NK-92 treated with Interleukin-12 subunit alpha and Interleukin-12 subunit beta, amount 100 ng/mL, for 24 hours (cell line): ENCODE measurements around the gene SORT1.
"Not testable (repeated sequence)": the region's sequence is repeated elsewhere in the genome, so short reads cannot be mapped to it uniquely, and the experiment has no call there.

Experiments
- DNase-seq: peaks from one replicate; lab custom pipeline; 2025; lab: John Stamatoyannopoulos, UW

SORT1 gene

DNA sequence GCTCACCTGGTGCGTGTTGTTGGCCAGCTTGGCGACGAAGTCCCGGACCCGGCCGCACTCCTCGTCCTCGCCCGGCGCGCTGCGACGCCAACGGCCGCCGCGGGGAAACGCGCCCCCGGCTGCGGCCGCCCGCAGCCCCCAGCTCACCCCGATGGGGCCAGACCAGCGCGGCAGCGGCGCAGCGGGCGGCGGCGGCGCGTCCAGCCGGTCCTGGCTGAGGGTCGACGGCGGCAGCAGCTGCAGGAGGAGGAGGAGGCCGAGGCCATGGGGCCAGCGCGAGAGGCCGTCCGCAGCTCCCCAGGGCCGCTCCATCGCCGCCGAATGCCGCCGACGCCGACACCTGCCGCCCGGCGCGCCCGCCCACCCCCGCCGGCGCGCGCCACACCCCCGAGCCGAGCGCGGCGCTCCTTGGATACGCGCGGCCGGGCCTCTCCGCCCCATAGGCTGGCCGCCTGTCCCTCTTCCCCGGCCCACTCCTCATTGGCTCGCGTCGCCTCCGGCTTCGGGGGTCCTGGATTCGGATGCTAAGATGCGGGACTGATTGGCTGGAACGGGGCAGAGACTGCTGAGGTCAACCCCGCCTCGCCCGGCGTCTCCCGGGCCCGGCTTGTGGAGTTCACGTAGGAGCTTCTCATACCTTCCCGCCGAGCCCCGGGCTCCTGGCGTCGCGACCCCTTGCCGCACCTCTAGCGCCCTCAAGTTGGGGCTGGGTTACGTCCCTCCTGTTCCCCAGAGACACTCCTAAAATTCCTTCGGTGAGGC lies at the start of gene SORT1:
SORT1 (minus strand) TSS at position 338 of the 762 bp plus-strand sequence; CDS start at position 312, 26 bp downstream.
- DNase-seq = peak; percentile 88

DNA sequence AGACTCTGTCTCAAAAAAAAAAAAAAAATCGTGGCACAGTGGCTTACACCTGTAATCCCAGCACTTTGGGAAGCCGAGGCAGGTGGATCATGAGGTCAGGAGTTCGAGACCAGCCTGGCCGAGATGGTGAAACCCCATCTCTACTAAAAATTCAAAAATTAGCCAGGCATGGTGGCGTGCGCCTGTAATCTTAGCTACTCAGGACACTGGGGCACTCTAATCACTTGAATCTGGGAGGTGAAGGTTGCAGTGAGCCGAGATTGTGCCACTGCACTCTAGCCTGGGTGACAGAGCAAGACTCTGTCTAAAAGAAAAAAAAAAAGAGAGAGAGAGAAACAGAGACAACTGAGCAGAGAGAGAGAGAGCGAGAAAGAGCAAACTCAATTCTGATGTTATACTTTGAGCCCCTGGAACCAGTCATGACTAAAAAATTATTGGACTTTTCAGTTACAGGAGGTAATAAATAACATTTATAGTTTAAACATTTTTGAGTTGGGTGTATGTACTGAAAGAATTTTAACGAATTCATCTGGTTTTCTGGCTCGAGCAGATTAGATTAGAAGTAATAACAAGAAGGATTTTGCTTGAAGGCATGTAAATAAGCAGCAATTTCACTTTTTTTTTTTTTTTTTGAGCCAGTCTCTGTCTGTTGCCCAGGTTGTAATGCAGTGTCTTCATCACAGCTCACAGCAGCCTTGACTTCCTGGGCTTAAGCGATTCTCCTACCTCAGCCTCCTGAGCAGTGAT lies 48.4 kb upstream of the SORT1 start:
- DNase-seq = not testable (repeated sequence)

DNA sequence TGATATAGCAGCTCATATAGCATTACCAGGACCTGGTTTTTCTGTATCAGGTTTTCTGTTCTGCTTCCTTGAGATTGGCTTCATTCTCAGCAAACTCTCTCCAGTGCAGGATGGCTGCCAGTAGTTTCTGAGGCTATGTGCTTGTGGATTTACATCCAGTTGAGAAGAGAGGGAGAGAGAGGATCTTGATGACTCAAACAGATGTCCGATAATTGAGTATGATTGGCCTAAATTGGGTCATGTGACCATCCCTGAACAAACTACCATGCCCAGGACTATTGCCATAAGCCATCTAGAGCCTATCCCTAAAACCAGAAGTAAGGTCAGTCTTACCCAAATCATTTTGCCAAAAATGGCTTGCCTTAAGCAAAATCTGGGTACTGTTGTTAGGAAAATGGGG lies 46.6 kb upstream of the SORT1 start:
- DNase-seq = no peak

DNA sequence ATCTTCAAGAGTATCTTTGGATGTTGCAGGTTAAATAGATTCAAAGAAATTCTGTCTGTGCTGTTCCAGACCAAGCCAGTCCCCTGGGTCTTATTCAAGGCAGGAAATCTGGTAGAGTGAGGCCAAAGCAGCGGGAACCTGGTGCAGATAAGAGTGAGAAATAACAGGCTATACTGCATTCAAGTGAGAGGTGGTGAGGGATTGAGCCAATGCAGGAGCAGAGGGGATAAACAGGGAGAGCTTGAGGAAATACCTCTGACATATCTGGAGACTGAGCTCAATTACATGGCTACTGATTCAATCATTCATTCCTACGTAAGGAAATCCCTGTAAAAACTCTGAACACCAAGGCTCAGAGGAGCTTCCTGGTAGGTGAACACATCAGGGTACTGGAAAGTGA lies 45.8 kb upstream of the SORT1 start:
- DNase-seq = no peak

DNA sequence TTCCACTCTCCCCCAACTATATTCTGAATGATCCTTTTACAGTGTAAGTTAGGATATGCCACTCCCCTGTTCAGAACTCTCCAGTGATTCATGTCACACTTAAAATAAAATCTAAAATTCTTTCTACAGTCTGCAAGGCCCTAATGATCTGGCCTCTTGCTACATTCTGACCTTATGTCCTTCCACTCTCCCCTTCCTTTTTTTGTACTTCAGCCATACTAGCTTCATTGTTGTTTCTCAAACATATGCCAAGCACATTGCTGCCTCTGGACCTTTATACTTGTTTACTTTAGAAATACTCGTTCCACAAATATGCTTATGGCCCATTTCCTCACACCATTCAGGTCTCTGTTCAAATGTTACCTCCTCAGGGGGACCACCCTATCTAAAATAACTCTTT lies 43.4 kb upstream of the SORT1 start:
- no peak for DNase-seq

DNA sequence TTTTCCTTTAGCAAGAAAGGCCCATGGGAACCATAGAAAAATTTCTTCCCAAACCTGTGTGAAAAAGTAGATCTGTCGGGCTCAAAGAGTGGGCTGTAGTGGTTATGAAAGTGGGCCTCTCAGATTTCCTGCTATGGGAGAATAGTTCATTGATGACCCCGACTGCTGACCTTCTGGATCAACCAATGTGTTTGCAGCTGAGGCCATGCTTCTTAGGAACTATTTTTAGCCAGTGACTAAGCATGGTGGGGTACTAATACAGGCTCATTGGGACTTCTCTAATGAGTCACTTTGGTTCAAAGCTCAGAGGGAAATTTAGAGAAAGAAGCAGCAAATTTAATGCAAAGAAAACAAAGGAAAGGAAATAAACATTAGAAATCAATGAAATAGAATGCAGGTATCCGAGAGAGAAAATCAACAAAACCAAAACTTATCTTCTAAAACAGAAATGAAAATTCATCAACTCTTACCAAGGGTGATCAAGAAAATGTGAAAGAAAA lies 41.1 kb upstream of the SORT1 start:
- no peak for DNase-seq

DNA sequence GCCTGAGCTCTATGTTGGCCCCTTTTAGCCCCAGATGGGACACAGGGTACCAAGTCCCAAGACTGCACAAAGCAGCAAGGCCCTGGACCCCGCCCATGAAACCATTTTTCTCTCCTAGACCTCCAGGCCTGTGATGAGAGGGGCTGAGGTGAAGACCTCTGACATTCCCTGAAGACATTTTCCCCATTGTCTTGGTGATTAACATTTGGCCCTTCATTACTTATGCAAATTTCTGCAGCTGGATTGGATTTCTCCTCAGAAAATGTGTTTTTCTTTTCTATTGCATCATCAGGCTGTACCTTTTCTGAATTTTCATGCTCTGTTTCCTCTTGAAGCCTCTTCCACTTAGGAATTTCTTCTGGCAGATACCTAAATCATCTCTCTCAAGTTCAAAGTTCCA lies 36.8 kb upstream of the SORT1 start:
- DNase-seq = no peak

DNA sequence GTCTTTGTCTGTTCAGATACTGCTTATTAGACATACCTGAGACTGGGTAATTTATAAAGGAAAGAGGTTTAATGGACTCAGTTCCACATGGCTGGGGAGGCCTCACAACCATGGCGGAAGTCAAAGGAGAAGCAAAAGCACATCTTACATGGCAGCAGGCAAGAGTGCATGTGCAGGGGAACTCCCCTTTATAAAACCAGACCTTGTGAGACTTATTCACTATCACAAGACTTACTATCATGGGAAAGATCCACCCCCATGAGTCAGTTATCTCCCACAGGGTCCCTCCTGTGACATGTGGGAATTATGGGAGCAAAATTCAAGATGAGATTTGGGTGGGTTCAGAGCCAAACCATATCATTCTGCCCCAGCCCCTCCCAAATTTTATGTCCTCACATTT lies 35.6 kb upstream of the SORT1 start:
- DNase-seq = no peak

DNA sequence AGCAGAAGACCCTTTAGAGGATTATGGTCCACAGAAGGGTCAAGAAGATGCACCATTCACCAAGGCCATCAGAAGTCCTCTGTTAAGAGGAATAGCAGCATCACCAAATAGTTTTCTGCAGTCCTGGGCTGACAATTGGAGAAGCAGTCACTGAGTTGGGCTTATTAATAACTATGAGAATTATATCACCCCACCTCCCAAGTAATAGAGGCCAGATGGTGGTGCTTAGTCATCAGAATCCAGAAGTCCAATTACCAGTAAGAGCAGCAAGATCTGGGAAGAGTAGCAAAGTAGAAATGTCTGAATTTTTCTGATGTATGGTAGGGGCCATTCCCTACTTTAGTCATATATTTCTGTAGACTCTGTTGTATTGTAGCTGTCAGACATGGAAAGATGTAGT lies 34.6 kb upstream of the SORT1 start:
- no peak for DNase-seq

DNA sequence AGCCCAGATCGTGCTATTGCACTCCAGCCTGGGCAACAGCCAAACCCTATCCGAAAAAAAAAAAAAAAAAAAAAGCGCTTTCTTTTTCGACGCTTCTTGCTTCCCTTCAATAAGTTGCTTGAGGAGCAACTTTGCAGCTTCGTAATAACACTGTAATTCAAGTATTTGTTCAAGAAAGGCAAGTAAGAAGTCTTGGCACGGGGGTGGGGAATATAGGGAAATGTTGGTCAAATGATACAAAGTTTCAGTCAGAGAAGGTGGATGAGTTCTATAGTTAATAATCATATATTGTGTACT lies 29.4 kb upstream of the SORT1 start:
- no peak for DNase-seq

DNA sequence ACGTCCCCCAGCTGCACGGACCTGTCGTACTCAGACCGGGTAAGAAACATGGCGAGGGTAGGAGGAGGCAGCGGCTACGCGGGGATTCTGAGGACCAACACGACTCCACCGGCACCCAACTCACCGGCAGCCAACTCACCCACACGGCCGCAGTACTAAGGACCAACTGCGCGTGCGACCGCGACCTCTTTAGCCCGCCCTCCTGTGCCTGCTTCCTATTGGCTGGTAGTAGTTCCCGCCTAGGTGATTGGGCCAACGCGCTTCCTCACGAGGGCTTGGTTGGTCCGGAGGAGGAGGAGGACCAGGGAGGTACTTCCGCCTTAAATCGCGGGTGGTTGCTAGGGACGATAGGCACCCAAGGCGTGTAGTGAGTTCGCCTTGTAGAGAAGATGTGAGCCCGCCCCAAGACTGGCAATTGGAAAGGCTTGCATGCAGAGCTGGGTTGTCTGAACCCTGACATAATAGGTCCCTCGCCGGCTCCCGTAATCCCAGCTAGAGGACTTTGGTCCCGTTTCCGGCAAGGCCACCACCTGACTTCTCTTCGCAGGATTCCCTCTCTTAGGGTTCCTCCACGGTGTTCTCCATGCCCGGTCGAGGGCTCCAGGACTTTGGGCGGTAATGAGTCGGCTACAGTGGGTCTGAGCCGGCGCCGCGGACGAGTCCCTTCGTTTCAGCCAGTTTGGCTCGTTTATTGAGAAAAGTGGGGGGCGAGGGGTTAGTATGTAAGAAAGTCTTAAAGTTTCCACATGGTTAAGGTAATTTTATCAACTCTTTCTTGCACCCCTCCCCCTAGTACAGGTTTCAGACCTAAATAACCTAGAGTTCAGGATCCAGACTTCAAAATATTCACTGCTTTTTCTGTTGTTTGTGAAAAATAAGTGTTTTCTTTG lies 28.8 kb upstream of the SORT1 start, which contains the start of gene PSMA5:
PSMA5 (minus strand) TSS at position 168 of the 890 bp plus-strand sequence; CDS start at position 50, 118 bp downstream.
- peak; percentile 95 for DNase-seq

DNA sequence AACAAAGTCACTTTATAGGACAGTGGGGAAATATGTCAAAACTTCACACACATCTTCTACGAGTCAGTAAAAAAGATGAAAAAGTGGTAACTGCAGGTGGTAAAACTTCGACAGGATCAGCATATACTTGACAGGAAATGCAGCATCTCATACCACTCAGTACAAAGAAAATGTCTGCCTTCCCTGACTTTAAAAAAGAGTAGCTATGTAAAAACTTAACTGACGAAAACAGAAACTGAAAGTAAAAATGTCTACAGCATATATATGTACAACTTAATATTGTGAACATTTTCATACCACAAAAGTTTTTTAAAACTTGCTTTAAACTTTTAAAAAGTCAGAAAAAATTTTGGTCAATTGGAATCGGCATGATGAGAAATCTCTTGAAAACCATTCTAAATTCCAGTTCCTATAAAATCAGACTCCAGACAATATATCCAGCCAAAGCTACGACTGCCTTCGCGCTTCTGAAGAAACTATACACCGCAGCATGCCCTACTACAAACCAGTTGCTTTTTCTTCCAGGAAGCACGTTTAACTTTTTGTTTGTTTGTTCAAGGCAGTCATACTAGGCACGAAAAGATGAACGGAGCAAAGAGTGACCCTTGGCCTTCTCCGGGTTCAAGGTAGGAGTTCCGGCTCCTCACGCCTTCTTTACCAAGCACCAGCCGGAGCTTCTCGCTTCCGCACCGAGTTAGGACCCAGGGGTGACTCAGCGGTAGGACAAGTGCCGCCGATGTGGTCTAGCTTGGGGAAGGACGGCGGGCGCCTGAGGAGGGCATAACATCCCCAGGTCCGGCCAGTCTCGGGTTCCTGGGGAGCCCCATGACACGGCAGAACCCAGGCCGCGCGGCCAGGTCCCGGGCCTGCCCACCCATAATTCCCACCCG lies 27.9 kb upstream of the SORT1 start:
- DNase-seq = peak; percentile 86

DNA sequence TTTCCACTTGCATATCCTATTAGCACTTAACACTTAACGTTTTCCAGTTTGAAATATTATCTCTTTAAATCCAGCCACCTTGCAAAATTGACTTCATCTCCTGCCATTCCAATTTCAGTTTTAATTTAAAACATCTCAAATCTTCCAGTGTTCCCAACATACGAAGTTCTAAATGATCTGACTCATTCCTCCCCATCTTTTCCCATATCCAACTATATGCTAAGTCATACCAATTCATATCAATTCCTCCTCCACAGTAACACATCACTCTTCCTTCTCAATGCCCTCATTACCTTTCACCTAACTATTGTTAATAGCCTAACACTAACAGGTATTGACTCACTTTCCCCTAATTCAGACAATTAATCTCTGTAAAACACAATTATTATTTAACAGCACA lies 25.8 kb upstream of the SORT1 start:
- DNase-seq = no peak

DNA sequence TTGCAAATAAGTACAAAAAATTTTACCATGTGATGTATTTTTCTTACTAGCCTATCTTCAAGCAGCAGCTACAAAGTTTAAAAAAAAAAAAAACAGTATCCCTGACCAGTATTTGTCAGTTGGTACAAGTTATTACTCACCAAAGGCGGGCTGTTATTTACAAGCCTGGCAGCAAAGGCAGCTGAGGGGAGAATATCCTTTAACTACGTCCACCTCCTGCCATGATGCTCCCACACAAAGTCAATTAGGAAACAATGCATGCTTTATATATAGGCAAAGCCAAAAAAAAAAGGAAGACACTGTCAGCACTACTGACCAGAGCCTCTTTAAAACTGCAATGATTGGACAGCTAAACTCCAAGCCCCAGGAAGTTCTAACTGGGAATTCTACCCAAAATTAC lies 14.8 kb upstream of the SORT1 start:
- no peak for DNase-seq

DNA sequence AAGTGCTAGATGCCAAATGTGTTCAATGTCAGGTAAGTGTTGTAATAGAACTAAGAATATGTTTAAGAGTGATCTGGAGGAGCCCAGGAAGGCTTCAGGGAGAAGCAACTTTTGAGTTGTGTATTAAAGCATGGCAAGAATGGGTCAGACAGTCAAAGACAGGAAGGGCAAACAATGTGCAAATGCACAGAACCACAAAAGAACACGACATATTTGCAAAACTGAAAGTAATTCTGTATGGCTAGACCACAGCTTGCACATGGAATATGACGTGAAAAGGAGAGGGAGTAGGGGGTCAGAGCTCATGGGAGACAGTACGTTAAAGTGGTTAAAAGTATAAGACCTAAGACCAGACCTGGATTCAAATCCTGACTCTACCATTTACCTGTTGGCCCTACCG lies 7.1 kb upstream of the SORT1 start:
- no peak for DNase-seq

DNA sequence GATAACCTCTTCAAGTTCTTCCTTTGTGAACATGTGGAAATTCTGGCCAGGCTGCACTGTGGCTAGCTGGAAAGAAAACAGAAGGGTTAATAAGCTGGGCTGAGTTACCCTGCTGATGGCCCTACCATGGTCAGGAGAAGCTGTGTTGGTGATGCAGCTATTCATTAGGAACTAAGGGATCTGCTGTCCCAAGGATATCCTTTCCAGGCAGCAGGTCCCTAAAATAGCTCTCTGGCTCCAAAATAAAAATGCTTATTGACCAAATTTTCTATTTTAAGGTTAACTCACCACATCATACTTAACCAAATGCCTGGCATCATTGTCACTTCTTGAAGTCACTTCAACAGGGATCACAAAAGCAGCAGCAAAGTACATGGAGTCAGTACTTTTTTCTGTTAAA lies 4.3 kb upstream of the SORT1 start:
- DNase-seq = no peak

DNA sequence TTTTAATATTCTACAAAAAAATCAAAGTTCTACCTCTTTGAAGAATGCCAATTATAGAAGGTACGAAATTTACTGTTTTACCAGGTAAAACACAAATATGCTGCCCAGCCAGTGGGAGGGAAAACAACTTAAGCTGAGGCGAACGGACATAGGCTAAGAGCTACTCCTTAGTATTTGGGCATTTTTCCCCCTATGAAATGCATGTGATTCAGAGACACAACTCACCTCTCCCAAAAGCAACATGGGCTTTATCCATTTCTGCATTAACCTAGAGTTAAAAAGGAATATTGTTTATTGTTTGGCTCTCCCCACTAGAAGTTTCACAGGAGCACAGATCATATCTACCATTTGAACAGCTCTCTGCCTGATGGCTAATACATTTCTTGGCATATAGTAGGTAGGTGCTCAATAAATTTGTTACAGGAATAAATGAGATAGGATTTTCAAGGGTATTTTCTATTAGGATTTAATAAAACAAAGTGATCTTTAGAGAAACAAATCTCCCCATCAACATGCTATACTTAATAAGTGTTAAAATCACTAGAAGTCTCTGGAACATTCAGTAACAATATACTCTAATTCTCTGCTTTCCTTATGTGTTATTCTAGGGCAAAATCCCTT lies 2.4 kb upstream of the SORT1 start:
- no peak for DNase-seq

DNA sequence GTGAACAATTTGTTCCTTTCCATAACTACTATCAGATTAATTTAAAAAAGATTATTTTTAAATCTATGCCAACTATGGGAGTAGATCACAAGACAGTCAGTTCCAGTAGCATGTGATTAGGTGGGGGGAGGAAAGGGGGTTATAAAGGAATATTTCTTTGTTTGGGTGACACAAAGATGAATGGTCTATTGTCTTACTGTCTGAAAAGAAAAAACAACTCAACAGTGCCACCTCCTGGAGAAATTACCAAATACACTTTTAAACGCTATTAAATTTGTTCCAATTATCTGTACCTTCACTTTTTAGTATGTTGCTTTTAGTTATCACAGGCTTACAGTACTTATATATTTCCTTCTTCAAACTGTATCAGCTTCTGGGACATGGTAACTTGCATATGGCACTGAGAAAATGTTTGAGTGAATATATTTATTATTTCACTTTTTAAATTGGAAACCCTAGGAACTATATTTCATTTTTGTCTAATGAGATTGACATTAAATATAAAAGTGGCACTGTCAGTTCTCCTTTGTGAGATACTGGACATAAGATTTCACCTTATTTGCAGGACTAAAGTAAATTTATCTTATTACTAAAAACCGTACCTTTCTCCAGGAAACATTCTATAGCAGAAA lies 1.7 kb upstream of the SORT1 start:
- no peak for DNase-seq

DNA sequence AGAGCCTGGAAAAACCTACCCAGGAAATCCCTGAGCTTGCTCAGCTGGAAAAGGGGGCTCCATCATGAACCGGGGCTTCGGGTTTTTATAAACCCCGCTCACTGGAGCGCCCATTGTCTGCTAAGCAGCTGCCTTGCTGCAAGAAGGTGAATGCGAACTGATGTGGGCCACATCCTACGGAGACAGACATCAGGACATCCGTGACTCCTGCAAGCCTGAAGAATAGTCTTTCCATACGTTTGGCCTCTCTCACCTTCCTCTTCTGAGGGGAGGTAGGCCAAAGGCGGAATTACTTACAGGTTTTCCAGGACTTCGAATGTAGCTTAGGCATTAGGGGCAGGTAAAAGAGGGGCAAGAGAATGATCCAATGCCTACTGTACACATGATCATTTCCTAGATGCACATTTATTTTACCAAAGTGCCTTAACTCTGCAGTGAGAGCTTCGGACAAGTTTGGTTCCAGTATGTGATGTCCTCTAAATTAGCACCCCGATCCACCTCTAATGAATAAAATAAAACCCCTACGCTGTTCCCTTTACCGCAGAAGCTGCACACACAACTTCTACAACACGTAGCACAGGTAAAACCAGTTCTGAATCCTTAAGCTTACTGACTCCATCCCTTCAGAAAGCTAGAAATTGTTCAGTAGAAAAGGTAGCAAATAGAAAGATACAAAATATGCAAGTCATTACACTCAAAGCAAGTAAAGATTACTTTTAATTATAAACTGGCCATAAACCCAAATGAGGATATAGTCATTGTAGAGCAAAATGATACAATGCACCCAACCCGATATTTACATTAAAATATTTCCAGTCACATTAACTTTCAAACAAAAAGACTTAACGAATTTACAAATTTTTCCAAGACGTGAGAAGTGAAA lies 866 bp upstream of the SORT1 start:
- DNase-seq = no peak
